Glomerular endothelial cell (primary cell): ENCODE measurements around the gene CHN1. TPM values are rescaled to one million over a fixed set of nuclear protein-coding genes. Genes with fewer than 3 reads are reported as not detected.

Source experiments
- DNase-seq: peaks from one replicate; pipeline ENCODE4 v3.0.0-alpha.2; 2011; ENCODE audit warnings: low read depth, low spot score; ENCODE audit errors: extremely low read depth
- total RNA-seq: library from RNA; depleted of rRNA; stranded (reverse); fragments of >200 nt; gene quantifications from 2 replicates; pipeline ENCODE4 v1.2.3, GENCODE V29; 2015

CHN1 gene
- total RNA-seq, 1 donor from 2014 or later, result 25.1 TPM

DNA sequence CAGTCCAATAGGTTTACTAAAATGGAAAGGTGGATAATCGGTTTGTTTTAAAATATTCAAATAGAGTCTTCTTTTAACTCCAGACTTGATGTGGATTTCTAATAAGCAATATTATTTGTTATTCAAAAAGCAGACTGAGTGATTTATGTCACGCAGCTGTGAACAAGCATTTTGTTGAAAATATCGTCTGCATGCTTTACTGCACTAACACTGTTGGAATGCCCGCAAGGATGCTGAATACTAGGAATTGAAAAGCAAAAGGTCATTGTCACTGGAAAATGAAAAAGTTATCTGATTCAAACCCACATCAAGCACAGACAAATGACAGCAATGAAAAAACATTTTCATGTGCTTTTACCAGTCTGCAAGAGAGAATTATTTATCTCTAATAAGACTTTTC is 31.1 kb downstream of the CHN1 start:
- no peak for DNase-seq

- DNase-seq, result no peak
These were observed 32.3 kb downstream of the CHN1 start for GRCh38 chr2:174972924-174973323.

- DNase-seq, result peak; percentile 91
These were observed 33.1 kb downstream of the CHN1 start for GRCh38 chr2:174971868-174972781.

- no peak for DNase-seq
These were observed 35.1 kb downstream of the CHN1 start for GRCh38 chr2:174970092-174970491.

DNA sequence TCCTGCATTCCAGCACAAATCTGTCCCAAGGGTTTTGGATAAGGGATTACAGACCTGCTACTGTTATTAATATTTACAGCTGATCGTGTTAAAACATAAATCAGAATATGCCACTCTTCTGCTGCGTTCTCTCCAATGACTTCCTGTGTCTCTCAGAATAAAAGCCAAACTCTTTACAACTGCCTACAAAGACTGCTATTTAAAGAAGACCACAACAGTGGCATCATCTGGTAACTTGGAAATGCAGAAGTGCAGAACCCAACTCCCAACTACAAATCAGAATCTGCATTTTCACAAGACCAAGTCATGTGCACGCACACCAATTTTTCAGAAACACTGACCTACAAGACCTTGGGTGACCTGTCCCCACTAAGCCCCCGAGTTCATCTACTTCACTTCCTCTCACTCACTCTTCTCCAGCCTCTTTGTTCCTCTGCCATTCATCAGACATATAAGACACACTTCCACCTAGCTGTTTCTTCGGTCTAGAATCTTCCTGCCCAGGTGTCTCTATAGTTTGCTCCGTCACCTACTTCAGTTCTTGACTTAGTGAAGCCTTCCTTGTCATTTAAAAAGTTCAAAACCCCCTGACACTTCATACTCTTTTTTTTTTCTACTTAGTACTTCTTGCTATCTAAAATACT is 36.0 kb downstream of the CHN1 start:
- DNase-seq, result no peak

GRCh38 chr2:174967691-174968260 is 37.4 kb downstream of the CHN1 start:
- no peak for DNase-seq

GRCh38 chr2:174967086-174967485 is 38.1 kb downstream of the CHN1 start:
- no peak for DNase-seq

DNA sequence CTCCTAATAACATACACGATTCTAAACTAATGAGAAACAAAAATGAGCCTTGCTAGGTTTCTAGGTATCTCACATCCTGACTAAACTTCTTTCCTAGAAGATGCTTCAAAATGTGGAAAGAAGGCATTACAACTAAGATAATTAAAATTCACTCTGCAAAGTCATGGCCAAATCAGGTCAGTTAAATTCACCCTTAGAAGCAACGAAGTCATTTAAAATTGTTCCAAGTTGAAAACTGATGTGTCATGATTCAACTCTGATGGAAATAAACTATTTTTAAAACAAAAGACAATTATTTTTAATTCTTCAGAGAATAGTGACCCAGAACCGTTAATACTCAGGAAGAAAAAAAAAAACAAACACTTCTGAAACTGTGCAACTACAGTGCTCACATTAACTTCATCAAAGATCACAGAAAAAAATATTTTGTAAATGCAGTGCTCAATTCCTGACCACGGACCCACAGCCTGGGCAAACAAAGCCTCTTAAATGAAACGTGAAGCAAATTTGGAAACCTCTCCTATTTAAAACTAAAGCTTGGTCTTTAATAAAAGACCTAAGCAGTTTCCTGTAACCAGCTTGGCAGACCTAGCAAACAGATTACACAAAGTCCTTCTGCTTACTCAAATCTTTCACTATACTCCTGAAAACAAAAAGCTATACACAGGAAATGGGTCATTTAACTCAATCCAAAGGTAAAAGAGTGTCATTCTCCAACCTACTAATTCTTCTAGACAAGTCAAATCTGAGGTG is 39.0 kb downstream of the CHN1 start:
- no peak for DNase-seq

DNA sequence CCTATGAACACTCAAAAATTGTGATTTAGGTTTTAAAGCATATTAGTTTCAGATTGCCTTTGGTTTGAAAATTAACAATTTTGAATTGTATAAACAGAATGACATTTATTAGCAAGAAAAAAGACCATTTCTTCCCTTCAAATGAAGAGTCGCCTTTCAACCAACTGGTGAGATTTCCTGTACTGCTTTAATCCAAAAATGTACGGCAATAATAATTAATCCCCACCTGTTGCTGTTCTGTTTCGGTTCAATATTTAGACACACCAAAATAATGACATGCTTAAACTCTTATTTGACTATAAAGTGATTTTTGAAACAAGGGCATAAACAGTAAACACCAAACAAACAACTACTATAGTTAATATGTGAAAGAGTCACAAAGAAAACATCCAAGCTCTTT is 39.6 kb downstream of the CHN1 start:
- DNase-seq, result no peak

GRCh38 chr2:174964404-174964803 is 40.8 kb downstream of the CHN1 start:
- no peak for DNase-seq

GRCh38 chr2:174963437-174964400 is 41.5 kb downstream of the CHN1 start:
- no peak for DNase-seq

GRCh38 chr2:174959787-174960186 is 45.4 kb downstream of the CHN1 start:
- no peak for DNase-seq

DNA sequence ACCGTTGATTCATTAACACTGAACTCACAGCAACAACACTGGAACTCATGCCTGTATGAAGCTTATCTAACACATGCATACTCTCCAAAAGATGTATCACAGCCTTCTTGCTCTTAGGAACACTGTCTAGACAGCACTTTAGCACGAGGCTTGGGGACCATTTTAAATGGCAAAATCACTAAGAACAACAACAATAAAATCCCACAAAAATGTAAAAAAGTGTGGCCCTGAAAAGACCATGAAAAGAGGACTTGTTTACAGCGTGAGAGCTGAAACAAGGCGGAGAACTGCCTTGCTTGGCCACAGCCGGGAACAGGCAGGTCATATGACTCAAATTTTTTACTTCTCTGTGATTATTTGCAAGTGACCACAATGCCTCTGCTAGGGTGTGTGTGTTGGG is 48.1 kb downstream of the CHN1 start:
- DNase-seq, result no peak

GRCh38 chr2:174952607-174953006 is 52.6 kb downstream of the CHN1 start:
- DNase-seq, result no peak

DNA sequence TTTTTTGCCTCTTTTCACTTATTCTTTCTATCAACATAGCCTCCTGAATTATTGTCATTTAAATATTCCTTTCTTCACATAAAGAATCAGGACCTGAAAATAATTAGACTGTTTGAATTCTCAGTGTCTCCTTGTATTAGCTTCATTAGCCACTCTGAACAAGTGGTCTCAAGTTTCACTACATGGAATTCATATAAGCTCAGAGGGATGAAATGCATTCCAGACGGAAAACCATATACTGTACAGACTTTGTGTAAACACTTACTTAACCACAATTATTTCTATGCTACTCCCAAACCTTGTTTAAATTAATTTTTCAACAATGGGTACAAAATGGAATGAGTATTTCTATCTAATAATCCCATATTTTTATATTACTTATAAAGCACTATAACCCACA is 53.4 kb downstream of the CHN1 start:
- DNase-seq, result no peak

DNA sequence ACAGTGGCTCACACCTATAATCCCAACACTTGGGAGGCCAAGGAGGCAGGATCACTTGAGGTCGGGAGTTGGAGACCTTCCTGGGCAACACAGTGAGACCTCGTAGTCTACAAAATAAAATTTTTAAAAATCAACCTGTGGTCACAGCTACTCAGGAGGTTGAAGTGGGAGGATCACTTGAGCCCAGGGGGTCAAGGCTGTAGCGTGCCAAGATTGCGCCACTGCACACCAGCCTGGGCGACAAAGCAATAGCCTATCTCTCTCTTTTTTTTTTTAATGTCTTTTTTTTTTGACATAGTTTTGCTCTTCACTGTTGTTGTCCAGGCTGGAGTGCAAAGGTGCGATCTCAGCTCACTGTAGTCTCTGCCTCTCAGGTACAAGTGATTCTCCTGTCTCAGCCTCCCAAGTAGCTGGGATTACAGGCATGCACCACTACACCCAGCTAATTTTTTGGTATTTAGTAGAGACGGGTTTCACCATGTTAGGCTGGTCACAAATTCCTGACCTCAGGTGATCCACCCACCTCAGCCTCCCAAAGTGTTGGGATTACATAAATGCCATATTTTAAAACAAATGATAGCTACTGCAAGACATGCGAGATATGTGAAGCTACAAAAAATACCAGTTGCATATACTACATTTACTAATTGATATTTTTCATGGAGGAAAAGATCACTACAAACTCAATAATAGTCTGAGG is 55.0 kb downstream of the CHN1 start:
- DNase-seq, result no peak

- no peak for DNase-seq
These were observed 59.5 kb downstream of the CHN1 start for GRCh38 chr2:174945601-174946260.

- no peak for DNase-seq
These were observed 66.1 kb downstream of the CHN1 start for GRCh38 chr2:174939046-174939445.

DNA sequence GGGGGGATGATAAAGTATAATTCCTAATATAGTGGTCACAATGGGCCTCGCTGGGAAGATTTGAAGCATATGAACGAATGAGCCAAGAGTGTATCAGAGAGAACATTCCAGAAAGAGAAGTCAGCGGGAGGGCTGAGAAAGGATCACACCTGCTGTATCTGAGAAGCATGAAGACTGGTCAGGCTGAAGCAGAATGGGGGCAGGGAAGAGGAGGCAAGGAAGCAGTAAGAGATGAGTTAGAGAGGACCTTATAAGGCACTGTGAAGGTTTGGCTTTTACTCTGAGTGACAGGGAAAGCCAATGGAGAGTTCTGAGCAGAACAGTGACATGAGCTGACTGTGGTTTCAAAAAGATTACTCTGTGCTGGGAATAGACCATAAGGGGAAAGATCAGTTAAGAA is 73.5 kb downstream of the CHN1 start:
- no peak for DNase-seq
